K562 (cell line): ENCODE data around the gene MAP1LC3B2. TPM values are rescaled to one million over a fixed set of nuclear protein-coding genes. Genes with fewer than 3 reads are reported as not detected.

Experiments used
- ATAC-seq: fragments of 200-7000 bp; cut with Tn5 transposase; 3 replicates; pipeline ENCODE4 v1.9.1; 2020; ENCODE audit warnings: moderate library complexity
- BruUV-seq: library from RNA; stranded (reverse); fragments of 400-500 nt; replicated peaks from 2 replicates; lab custom pipeline; 2021; lab: Mats Ljungman, UMichigan
- CTCF ChIA-PET: fragments of 300-600 bp; formaldehyde crosslinking; extraction: SDS; loops from one replicate; lab custom pipeline; 2021; ENCODE audit warnings: low intra/inter-chr PET ratio; lab: Yijun Ruan, JAX
- POLR2A ChIA-PET: fragments of 300-600, 350-650 bp; sonication (Branson Sonifier 250); formaldehyde crosslinking; extraction: SDS; loops from one replicate; lab custom pipeline; 2021; ENCODE audit warnings: antibody characterized with exemption, inconsistent platforms; lab: Yijun Ruan, JAX
- DNase-seq, 4 experiments: peaks; one replicate each; pipeline versions ENCODE4 v3.0.0 to v3.0.0-alpha.2; 2011 to 2018; ENCODE audit warnings: low spot score in 3 of 4, mixed read lengths in 3 of 4; ENCODE audit errors: extremely low read depth in 1 of 4
- FAIRE-seq: peaks from 2 replicates; lab custom pipeline; 2011; peaks lifted over from hg19 to GRCh38; lab: Jason Lieb, UNC
- H2AFZ ChIP-seq: 2 replicates; pipeline ENCODE4 v1.6.0; 2011; ENCODE audit warnings: low read depth, low read length, control low read depth, inconsistent platforms
- H3K27ac ChIP-seq: fragments of 200-600 bp; 3 replicates; pipeline ENCODE4 v1.8.0; 2011; ENCODE audit warnings: low read depth, mild to moderate bottlenecking, control low read depth, inconsistent platforms, low read length, moderate library complexity, mixed read lengths; ENCODE audit errors: extremely low read depth
- H3K27me3 ChIP-seq, 2 experiments: fragments of 300-600 bp in 1 of 2; 2 replicates in 1 of 2; 3 replicates in 1 of 2; pipeline versions ENCODE4 v1.6.0 to v1.8.0; 2011; ENCODE audit warnings: inconsistent platforms in 2 of 2, low read length in 2 of 2, mild to moderate bottlenecking in 1 of 2, mixed read lengths in 1 of 2, moderate library complexity in 1 of 2; ENCODE audit not compliant: control insufficient read depth in 2 of 2, insufficient read depth in 2 of 2
- H3K36me3 ChIP-seq: fragments of 300-600 bp; 3 replicates; pipeline ENCODE4 v1.8.0; 2011; ENCODE audit warnings: mild to moderate bottlenecking, low read length, inconsistent platforms; ENCODE audit not compliant: control insufficient read depth, insufficient read depth
- H3K4me1 ChIP-seq, 2 experiments: fragments of 200-600 bp in 1 of 2; replicated peaks in 1 of 2; 2 replicates in 1 of 2; 3 replicates in 1 of 2; pipeline versions ENCODE4 v1.5.1 to v1.8.0; 2011; ENCODE audit warnings: inconsistent platforms in 2 of 2, low read length in 2 of 2, mild to moderate bottlenecking in 1 of 2, mixed read lengths in 1 of 2, moderate library complexity in 1 of 2; ENCODE audit not compliant: control insufficient read depth in 2 of 2, insufficient read depth in 2 of 2
- H3K4me2 ChIP-seq: 2 replicates; pipeline ENCODE4 v1.6.1; 2011; ENCODE audit warnings: low read length, control low read depth, inconsistent platforms, mixed read lengths; ENCODE audit not compliant: insufficient read depth
- H3K4me3 ChIP-seq: fragments of 200-600 bp; sonication (generic), shearing (Covaris generic); 2 replicates; pipeline ENCODE4 v1.5.1; 2016; ENCODE audit warnings: control low read depth, inconsistent platforms
- H3K79me2 ChIP-seq: fragments of 200-600 bp; 3 replicates; pipeline ENCODE4 v1.8.0; 2011; ENCODE audit warnings: low read length, inconsistent platforms; ENCODE audit not compliant: control insufficient read depth, insufficient read depth
- H3K9ac ChIP-seq, 2 experiments: 2 replicates each; pipeline versions ENCODE4 v1.6.0 to v1.6.1; 2011; ENCODE audit warnings: low read depth in 2 of 2, low read length in 2 of 2, control low read depth in 1 of 2, inconsistent platforms in 1 of 2, mild to moderate bottlenecking in 1 of 2, mixed read lengths in 1 of 2; ENCODE audit not compliant: insufficient read depth in 1 of 2
- H3K9me1 ChIP-seq: one replicate; pipeline ENCODE4 v1.6.0; 2011; ENCODE audit warnings: inconsistent platforms, mild to moderate bottlenecking, low read length, moderate library complexity; ENCODE audit not compliant: control insufficient read depth, insufficient read depth
- H3K9me3 ChIP-seq: replicated peaks from 2 replicates; pipeline ENCODE4 v1.5.1; 2011; ENCODE audit warnings: low read depth, low read length, inconsistent platforms; ENCODE audit not compliant: control insufficient read depth, insufficient read depth
- H4K20me1 ChIP-seq: replicated peaks from 2 replicates; pipeline ENCODE4 v1.6.1; 2011; ENCODE audit warnings: low read length, inconsistent platforms, mixed read lengths; ENCODE audit not compliant: control insufficient read depth, insufficient read depth
- ASH1L ChIP-seq: fragments of 450-650 bp; IDR thresholded peaks from 2 replicates; pipeline ENCODE4 v1.6.1; 2018; ENCODE audit warnings: borderline replicate concordance, mild to moderate bottlenecking, low read depth; ENCODE audit not compliant: partially characterized antibody
- CBFA2T3 ChIP-seq: fragments of 450-650 bp; IDR thresholded peaks from 2 replicates; pipeline ENCODE4 v1.6.1; 2017
- EHMT2 ChIP-seq: fragments of 450-650 bp; IDR thresholded peaks from 2 replicates; pipeline ENCODE4 v1.6.1; 2018; ENCODE audit warnings: antibody characterized with exemption
- IRF9 ChIP-seq: fragments of 450-650 bp; IDR thresholded peaks from 2 replicates; pipeline ENCODE4 v1.6.1; 2016; ENCODE audit warnings: missing biosample characterization, missing genetic modification characterization
- MAX ChIP-seq: sonication (generic); formaldehyde crosslinking; IDR thresholded peaks from 2 replicates; pipeline ENCODE4 v1.9.0; 2022; ENCODE audit warnings: mild to moderate bottlenecking, missing genetic modification reagents
- MCM3 ChIP-seq: fragments of 450-650 bp; IDR thresholded peaks from 2 replicates; pipeline ENCODE4 v1.6.1; 2016
- RAD21 ChIP-seq, 2 experiments: fragments of 250-450 bp in 1 of 2; fragments of 450-650 bp in 1 of 2; sonication (Bioruptor Pico) in 1 of 2; formaldehyde crosslinking in 1 of 2; IDR thresholded peaks in 1 of 2; conservative IDR thresholded peaks in 1 of 2; 2 replicates each; pipeline versions ENCODE4 v1.4.0 to v1.8.0; 2020 to 2022; ENCODE audit warnings: mild to moderate bottlenecking in 2 of 2, moderate library complexity in 1 of 2
- RBFOX2 ChIP-seq: fragments of 200-400 bp; formaldehyde crosslinking; IDR thresholded peaks from 2 replicates; pipeline ENCODE4 v1.6.1; 2017; ENCODE audit warnings: low read depth, mild to moderate bottlenecking, low read length, moderate library complexity
- RBM22 ChIP-seq: fragments of 200-400 bp; formaldehyde crosslinking; IDR thresholded peaks from 2 replicates; pipeline ENCODE4 v1.6.1; 2018; ENCODE audit warnings: low read length, low read depth; ENCODE audit not compliant: poor library complexity, severe bottlenecking
- THRAP3 ChIP-seq: fragments of 450-650 bp; IDR thresholded peaks from 2 replicates; pipeline ENCODE4 v1.6.1; 2016; ENCODE audit warnings: mild to moderate bottlenecking, inconsistent platforms, borderline replicate concordance
- USF1 ChIP-seq: sonication (generic); formaldehyde crosslinking; IDR thresholded peaks from 2 replicates; pipeline ENCODE4 v1.9.0; 2022; ENCODE audit warnings: mild to moderate bottlenecking, missing genetic modification reagents
- YY1 ChIP-seq, 3 experiments: IDR thresholded peaks; 2 replicates each; pipeline ENCODE4 v1.6.1; 2011; ENCODE audit warnings: low read length in 2 of 3, mild to moderate bottlenecking in 2 of 3, moderate library complexity in 2 of 3, borderline replicate concordance in 1 of 3, control low read depth in 1 of 3, low read depth in 1 of 3; ENCODE audit not compliant: insufficient read depth in 3 of 3, insufficient replicate concordance in 2 of 3, control insufficient read depth in 1 of 3, insufficient read length in 1 of 3; ENCODE audit errors: extremely low read depth in 1 of 3
- ZKSCAN3 ChIP-seq: fragments of 250-450 bp; sonication (Bioruptor Pico); IDR thresholded peaks from 2 replicates; pipeline ENCODE4 v1.4.0; 2020
- ZNF384 ChIP-seq: IDR thresholded peaks from 2 replicates; pipeline ENCODE4 v1.6.1; 2012; ENCODE audit warnings: low read depth, low read length, improper control_type of control experiment
- WGBS: fragments of 100-300 bp; shearing (Covaris generic); methylation state at CpG from one replicate; pipeline ENCODE4 v1.1.6; 2016; ENCODE audit warnings: low coverage, mixed read lengths; ENCODE audit not compliant: insufficient coverage; ENCODE audit errors: missing lambda C conversion rate; 5-methylcytosine and 5-hydroxymethylcytosine counted together
- in situ Hi-C: fragments of 300-500 bp; cut with MboI; formaldehyde crosslinking; loops from 4 replicates; pipeline ENCODE4 v1.15.0; 2018; ENCODE audit warnings: inconsistent platforms, mixed read lengths
- intact Hi-C: fragments of 100-400 bp; cut with micrococcal nuclease; formaldehyde crosslinking; loops from 2 replicates; pipeline ENCODE4 v1.14.2; 2022
- polyA plus RNA-seq, 8 experiments: library from polyadenylated mRNA; depleted of rRNA in 4 of 8; stranded (reverse) in 5 of 8; unstranded in 3 of 8; fragments of >200 nt; fragmentation: Nextera tagmentation in 2 of 8; fragmentation: Illumina TruSeq in 1 of 8; extraction: Ambion mirVana in 2 of 8; extraction: Trizol in 1 of 8; gene quantifications; 2 replicates each; pipeline versions ENCODE4 v1.2.1 to v1.2.3, GENCODE V29; 2011 to 2014; ENCODE audit warnings: inconsistent platforms in 1 of 8, missing spikeins in 1 of 8
- total RNA-seq, 7 experiments: library from RNA; depleted of rRNA in 6 of 7; stranded (reverse); fragments of >200 nt in 6 of 7; fragmentation: Illumina TruSeq in 2 of 7; extraction: Trizol in 2 of 7; gene quantifications; 2 replicates each; pipeline versions ENCODE4 v1.2.1 to v1.2.3, GENCODE V29; 2011 to 2021; ENCODE audit warnings: low replicate concordance in 1 of 7
- TF ChIP-seq, protein P1 (sequence below), 3 experiments: IDR thresholded peaks in 2 of 3; conservative IDR thresholded peaks in 1 of 3; 2 replicates each; pipeline ENCODE4 v1.5.1; 2011 to 2012; ENCODE audit warnings: low read length in 3 of 3, mild to moderate bottlenecking in 3 of 3, control low read depth in 2 of 3, improper control_type of control experiment in 1 of 3, inconsistent platforms in 1 of 3, low read depth in 1 of 3, mixed read lengths in 1 of 3, moderate library complexity in 1 of 3; ENCODE audit not compliant: insufficient read depth in 2 of 3
- TF ChIP-seq, protein P2 (sequence below): fragments of 200-800 bp; sonication (Bioruptor generic); IDR thresholded peaks from 2 replicates; pipeline ENCODE4 v1.6.1; 2017; ENCODE audit warnings: missing genetic modification characterization, missing compliant biosample characterization

MAP1LC3B2 gene
- total and polyA plus RNA-seq, 9 of the 15 experiments (the other 6 are each of a cell fraction or from before 2014, with no cell fraction given) = 0.53 to 2.8 (median 0.76) TPM; not detected in 2

DNA sequence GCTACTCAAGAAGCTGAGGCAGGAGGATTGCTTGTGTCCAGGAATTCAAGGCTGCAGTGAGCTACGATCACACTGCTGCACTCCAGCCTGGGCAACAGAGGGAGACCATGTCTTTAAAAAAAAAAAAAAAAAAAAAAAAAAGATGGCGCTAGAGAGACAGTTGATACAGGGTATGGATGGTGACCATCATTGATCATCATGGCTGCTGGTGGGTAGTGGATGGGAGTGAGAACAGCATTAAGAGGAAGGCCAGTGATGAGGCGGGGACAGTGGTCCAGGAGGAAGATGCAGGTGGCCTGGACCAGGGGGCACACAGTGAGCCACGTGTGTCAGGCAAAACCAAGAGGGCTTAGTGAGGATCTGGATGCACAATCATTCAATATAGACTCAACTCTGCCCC lies 26.8 kb upstream of the MAP1LC3B2 start:
- Histone ChIP-seq H3K4me2 (peak overlapping the region; percentile 90), H3K4me1 (peaks cover 21 to 22% of the 10 kb centered on the region in 2 experiments), H2AFZ (peak overlapping the region; percentile 100), H3K9me1 (no peaks in the 10 kb centered on the region), H3K9ac (peak overlapping the region in 1 of 2 experiments; percentile 91; a peak in 1 of 4 replicates), H3K36me3 (no peaks in the 10 kb centered on the region), H3K4me3 (no peak overlapping the region), H3K27ac (peak overlapping the region; percentile 73), H4K20me1 (no peaks in the 10 kb centered on the region), H3K79me2 (no peaks in the 10 kb centered on the region; the same call in 2 of the 3 replicates), H3K9me3 (no peaks in the 10 kb centered on the region), H3K27me3 (no peaks in the 10 kb centered on the region)
- no TSS peak for BruUV-seq
- 26% methylated on average over 3 of the region's 4 CpGs for WGBS
- in situ Hi-C loops (no loop called here), intact Hi-C loops (no loop called here)
- FAIRE-seq (no peak), DNase-seq (peak in 1 of 4 experiments; percentile 25), ATAC-seq (peak; percentile 17)
- CTCF ChIA-PET = no interaction called here
- POLR2A ChIA-PET = interaction anchor here (1.0 kb wide), 1 partner anchor 27 kb away, joined by 4 read pairs; the partner anchor contains the start of gene MAP1LC3B2
- no peak for TF ChIP-seq ASH1L
- no peak for TF ChIP-seq CBFA2T3
- TF ChIP-seq, protein P1, sequence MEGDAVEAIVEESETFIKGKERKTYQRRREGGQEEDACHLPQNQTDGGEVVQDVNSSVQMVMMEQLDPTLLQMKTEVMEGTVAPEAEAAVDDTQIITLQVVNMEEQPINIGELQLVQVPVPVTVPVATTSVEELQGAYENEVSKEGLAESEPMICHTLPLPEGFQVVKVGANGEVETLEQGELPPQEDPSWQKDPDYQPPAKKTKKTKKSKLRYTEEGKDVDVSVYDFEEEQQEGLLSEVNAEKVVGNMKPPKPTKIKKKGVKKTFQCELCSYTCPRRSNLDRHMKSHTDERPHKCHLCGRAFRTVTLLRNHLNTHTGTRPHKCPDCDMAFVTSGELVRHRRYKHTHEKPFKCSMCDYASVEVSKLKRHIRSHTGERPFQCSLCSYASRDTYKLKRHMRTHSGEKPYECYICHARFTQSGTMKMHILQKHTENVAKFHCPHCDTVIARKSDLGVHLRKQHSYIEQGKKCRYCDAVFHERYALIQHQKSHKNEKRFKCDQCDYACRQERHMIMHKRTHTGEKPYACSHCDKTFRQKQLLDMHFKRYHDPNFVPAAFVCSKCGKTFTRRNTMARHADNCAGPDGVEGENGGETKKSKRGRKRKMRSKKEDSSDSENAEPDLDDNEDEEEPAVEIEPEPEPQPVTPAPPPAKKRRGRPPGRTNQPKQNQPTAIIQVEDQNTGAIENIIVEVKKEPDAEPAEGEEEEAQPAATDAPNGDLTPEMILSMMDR (IDR thresholded peaks at IDR 0.05 in 2 of 3, conservative IDR thresholded peaks at IDR 0.05 in 1 of 3; ENCODE audit: insufficient read depth in 2 of 3, low read depth in 1 of 3, low read length in 3 of 3) = peak; percentile 32 to 59 (median 54); a peak in 5 of 6 replicates
- TF ChIP-seq RBM22 = no peak
- no peak for TF ChIP-seq ZKSCAN3 (CRISPR knock-in tag)
- TF ChIP-seq RAD21 (CRISPR knock-in tag; conservative IDR thresholded peaks at IDR 0.05 in 1 of 2, IDR thresholded peaks at IDR 0.05 in 1 of 2) = 0 out of 4 replicates have a peak, but pooled peaks of 1 of the 2 experiments have one; percentile 19
- TF ChIP-seq ZNF384 = peak; percentile 88
- no peak for TF ChIP-seq IRF9 (tag)
- TF ChIP-seq RBFOX2 = no peak
- no peak for TF ChIP-seq THRAP3
- no peak for TF ChIP-seq MCM3
- peak; percentile 69; the same call in 1 of the 2 replicates for TF ChIP-seq EHMT2
- TF ChIP-seq, protein P2, sequence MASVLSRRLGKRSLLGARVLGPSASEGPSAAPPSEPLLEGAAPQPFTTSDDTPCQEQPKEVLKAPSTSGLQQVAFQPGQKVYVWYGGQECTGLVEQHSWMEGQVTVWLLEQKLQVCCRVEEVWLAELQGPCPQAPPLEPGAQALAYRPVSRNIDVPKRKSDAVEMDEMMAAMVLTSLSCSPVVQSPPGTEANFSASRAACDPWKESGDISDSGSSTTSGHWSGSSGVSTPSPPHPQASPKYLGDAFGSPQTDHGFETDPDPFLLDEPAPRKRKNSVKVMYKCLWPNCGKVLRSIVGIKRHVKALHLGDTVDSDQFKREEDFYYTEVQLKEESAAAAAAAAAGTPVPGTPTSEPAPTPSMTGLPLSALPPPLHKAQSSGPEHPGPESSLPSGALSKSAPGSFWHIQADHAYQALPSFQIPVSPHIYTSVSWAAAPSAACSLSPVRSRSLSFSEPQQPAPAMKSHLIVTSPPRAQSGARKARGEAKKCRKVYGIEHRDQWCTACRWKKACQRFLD = no peak
- TF ChIP-seq USF1 (CRISPR knock-in tag) = no peak
- TF ChIP-seq MAX (CRISPR knock-in tag) = peak; percentile 48; the same call in 1 of the 2 replicates
- peak in 1 of 3 experiments; percentile 70 for TF ChIP-seq YY1 (IDR thresholded peaks at IDR 0.05; ENCODE audit: borderline replicate concordance in 1 of 3, control insufficient read depth in 1 of 3, extremely low read depth in 1 of 3, insufficient read depth in 3 of 3, insufficient read length in 1 of 3, insufficient replicate concordance in 2 of 3, low read depth in 1 of 3, low read length in 2 of 3)
